Coronary artery (tissue), 2 donors: ENCODE data around the gene ASB18.

Source experiments
- DNase-seq: peaks from one replicate; pipeline ENCODE4 v3.0.0-alpha.2; 2017; ENCODE audit warnings: low spot score
- H3K27ac ChIP-seq, 2 donors: fragments of 200-600 bp; sonication (generic); one replicate each; pipeline ENCODE4 v1.5.1; 2016 to 2019
- H3K4me3 ChIP-seq: fragments of 200-600 bp; sonication (generic); 2 replicates; pipeline ENCODE4 v1.5.1; 2016; ENCODE audit warnings: mild to moderate bottlenecking, moderate library complexity
- TF ChIP-seq, protein P1 (sequence below): fragments of 200-600 bp; sonication (generic); IDR thresholded peaks from one replicate; pipeline ENCODE4 v1.5.1; 2019; ENCODE audit warnings: antibody characterized with exemption

ASB18 gene, protein sequence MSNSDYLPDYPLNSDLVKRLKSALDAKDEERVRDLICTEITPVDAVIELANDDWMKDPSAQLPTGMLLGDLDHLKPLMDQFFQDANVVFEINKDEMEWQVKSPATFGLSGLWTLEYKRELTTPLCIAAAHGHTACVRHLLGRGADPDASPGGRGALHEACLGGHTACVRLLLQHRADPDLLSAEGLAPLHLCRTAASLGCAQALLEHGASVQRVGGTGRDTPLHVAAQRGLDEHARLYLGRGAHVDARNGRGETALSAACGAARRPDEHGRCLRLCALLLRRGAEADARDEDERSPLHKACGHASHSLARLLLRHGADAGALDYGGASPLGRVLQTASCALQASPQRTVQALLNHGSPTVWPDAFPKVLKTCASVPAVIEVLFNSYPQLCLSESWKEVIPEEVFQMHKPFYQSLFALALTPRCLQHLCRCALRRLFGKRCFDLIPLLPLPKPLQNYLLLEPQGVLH

DNA sequence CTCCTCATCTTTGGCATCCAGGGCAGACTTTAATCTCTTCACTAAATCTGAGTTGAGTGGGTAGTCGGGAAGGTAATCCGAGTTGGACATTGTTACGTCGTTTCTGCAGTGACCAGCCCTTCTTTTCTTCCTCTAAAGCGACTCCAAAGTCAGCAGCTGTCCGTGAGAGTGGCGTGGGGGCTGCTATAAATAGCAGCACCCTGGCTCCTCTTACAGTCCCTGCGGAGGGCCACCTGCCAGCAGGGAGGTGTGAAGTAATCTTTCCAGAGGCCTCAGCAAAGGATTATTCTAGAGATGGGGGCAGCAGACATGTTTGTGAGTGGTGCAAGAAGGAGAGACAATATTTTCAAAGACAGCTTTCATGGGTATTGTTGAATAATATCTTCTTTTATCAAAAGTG lies at the start of gene ASB18:
Gene ASB18, minus strand, starts transcription at position 151 of the 400 bp plus-strand sequence. Its CDS starts 61 bp downstream, at position 90.
- no peak for DNase-seq
- no peak within 1 kb of the TSS for H3K27ac ChIP-seq
- no peak within 1 kb of the TSS for H3K4me3 ChIP-seq
- TF ChIP-seq, protein P1, sequence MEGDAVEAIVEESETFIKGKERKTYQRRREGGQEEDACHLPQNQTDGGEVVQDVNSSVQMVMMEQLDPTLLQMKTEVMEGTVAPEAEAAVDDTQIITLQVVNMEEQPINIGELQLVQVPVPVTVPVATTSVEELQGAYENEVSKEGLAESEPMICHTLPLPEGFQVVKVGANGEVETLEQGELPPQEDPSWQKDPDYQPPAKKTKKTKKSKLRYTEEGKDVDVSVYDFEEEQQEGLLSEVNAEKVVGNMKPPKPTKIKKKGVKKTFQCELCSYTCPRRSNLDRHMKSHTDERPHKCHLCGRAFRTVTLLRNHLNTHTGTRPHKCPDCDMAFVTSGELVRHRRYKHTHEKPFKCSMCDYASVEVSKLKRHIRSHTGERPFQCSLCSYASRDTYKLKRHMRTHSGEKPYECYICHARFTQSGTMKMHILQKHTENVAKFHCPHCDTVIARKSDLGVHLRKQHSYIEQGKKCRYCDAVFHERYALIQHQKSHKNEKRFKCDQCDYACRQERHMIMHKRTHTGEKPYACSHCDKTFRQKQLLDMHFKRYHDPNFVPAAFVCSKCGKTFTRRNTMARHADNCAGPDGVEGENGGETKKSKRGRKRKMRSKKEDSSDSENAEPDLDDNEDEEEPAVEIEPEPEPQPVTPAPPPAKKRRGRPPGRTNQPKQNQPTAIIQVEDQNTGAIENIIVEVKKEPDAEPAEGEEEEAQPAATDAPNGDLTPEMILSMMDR, result no peak

DNA sequence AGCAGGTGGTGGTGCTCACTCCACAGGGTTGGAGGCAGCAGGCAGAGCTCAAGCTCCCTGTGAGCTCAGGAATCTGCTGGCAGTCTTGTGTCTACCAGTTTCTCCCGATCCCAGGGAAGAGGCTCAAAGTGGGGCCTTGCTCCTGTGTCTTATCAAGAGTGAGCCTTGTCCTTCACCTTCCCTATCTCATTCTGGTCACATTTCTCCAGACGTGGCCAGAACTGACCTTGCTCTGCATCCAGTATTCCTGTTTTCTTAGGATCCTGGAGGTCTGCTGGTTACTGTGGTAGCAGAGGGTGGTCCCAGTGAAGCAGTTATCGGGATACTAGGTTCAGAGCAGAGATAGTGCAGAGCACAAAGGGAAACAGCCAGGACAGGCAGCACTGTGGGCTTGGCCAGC lies 47.1 kb upstream of the ASB18 start:
- H3K4me3 ChIP-seq, result no peak overlapping the region
- no peak for DNase-seq
- H3K27ac ChIP-seq, result no peak overlapping the region
- TF ChIP-seq, protein P1, result no peak

DNA sequence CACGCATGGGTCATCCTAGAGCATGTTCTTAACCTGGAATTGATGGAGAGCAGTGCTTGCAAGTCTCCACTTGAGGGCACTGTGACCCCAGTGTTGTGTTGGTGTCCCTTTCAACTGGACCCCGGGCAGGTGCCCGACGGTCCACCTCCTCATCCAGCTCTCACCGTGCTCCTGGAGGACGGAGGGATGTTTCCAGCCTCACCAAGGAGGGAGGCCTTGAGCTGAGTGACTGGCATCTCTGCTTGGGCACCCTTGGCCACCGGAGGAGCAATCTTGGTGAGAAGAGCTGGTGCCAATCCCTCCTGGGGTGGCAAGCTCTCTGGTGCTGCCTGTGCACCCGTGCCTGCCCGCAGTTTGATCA lies 45.4 kb upstream of the ASB18 start:
- no peak for DNase-seq
- Histone ChIP-seq H3K4me3 (no peak overlapping the region), H3K27ac (no peak overlapping the region)
- TF ChIP-seq, protein P1, result no peak

DNA sequence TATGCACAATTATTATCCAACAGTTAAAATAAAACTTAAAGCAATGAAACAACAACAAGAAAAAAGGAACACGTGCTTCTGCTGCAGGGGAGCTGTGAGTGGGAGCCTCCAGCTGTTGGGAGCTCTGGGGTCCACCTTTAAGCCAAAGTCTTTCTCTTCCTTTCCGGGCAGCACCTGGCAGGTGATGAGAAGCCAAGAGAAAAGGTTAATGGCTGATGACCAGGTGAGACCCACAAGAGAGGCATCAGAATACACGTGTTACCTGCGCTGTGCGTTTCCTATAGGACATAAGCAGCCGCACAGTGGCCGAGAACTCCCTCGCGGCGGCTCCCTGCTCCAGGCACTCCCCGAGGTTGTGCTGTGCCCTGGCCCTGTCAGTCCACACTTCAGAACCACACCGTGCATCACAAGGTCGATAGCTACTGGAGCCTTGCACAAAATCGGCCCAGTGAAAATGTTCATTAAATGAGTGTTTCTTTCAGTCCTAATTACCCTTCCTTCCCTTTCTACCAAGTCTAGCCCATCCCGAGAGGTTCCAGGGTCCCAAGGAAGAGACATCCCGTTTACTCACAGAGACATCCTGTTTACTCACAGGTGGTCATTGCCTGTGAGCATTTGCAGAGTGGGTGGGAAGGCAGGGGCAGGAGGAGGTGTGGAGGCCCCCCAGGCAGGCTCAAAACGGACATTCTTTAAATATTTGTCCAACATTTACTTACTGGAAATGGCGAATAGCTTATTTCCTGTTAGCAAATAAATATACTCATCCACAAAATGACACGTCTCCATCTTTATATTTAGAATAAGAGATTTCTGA lies 44.9 kb upstream of the ASB18 start:
- H3K27ac ChIP-seq, result no peak overlapping the region
- DNase-seq, result peak; percentile 40
- H3K4me3 ChIP-seq, result no peak overlapping the region
- TF ChIP-seq, protein P1, result no peak

DNA sequence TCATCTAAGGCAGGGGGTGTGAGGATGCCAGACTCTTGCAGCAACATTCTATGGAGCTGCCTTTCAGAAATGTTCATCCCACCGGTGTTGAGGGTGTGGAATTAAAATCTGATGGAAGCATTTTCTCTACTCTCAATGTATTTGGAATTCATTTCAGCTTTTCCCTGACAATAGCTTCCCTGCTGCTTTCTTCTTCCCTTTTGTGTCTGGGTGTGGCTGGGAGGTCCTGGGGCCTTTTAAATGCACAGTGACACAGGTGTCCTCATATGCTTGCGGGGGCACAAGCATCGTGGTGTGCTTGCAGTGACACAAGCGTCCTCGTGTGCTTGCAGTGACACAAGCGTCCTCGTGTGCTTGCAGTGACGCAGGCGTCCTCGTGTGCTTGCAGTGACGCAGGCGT lies 43.4 kb upstream of the ASB18 start:
- DNase-seq, result no peak
- Histone ChIP-seq H3K4me3 (no peak overlapping the region), H3K27ac (no peak overlapping the region)
- TF ChIP-seq, protein P1, result no peak

DNA sequence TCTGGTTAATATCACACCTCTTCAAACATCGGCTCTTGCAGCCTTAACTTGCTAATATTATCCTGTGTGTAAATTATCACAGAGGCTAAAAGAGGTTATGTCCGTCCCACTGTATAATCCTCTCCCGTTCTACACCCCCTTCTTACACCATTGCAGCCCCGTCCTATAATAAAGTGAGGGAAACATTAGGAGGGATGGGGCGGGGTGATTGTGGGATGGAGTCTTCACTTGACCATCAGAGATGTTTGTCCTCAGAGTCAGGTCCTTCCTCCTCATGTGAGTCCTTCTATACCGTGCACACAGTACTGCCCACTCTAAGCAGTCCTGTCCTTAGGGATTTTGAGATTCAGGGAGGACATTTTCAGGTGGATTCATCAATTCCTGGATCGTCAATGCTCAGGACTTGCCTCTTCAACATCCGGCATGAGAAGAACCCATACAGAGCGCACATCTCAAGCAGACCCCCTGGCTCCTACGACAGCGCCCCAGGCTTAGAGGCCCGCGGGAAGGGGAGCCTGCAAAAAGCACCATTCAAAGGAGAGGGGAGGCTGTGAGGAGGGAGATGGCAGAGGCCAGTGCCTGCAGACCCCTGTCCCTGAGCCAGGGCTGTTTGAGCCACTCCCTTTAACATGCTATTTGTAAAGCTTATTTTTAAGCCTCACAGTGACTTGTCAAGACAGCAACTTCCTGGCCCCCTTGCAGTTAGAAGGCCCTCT lies 42.8 kb upstream of the ASB18 start:
- DNase-seq, result peak; percentile 38
- Histone ChIP-seq H3K27ac (no peak overlapping the region), H3K4me3 (no peak overlapping the region)
- TF ChIP-seq, protein P1, result no peak
